8988T (cell line): ENCODE measurements around the gene PRDX5.

Experiments
- DNase-seq: peaks from one replicate; pipeline ENCODE4 v3.0.0; 2011

Gene PRDX5

DNA sequence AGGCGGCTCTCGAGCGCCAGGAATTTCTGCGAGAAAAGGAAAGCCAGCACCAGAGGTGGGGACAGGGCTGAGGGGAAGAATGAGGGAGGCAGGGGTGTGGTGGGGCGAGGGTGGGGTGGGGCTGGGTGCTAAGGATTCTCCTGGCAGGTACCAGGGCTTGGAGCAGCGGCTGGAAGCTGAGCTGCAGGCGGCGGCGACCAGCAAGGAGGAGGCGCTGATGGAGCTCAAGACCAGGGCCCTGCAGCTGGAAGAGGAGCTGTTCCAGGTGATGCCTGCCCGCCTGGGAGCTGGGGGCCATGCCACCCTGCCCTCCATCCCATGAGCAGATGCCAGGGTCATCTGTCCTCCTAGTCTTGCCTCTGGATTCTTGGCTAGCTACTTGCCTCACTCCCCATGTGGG is 31.5 kb downstream of the PRDX5 start:
- DNase-seq: peak; percentile 29

DNA sequence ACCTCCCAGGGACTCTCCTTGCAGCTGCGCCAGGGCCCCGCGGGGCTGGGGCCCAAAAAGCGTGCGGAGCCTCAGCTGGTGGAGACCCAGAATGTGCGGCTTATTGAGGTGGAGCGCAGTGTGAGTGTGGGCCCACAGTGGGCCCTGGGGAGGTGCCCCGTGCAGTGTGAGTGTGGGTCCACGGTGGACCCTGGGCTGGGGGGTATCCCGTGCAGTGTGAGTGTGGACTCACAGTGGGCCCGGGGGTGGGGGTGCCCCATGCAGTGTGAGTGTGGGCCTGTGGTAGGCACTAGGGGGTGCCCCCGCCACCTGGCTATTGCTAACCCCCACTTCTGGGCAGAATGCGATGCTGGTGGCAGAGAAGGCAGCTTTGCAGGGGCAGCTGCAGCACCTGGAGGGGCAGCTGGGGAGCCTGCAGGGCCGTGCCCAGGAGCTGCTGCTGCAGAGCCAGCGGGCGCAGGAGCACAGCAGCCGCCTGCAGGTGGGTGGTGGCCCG is 33.3 kb downstream of the PRDX5 start:
- DNase-seq: no peak

DNA sequence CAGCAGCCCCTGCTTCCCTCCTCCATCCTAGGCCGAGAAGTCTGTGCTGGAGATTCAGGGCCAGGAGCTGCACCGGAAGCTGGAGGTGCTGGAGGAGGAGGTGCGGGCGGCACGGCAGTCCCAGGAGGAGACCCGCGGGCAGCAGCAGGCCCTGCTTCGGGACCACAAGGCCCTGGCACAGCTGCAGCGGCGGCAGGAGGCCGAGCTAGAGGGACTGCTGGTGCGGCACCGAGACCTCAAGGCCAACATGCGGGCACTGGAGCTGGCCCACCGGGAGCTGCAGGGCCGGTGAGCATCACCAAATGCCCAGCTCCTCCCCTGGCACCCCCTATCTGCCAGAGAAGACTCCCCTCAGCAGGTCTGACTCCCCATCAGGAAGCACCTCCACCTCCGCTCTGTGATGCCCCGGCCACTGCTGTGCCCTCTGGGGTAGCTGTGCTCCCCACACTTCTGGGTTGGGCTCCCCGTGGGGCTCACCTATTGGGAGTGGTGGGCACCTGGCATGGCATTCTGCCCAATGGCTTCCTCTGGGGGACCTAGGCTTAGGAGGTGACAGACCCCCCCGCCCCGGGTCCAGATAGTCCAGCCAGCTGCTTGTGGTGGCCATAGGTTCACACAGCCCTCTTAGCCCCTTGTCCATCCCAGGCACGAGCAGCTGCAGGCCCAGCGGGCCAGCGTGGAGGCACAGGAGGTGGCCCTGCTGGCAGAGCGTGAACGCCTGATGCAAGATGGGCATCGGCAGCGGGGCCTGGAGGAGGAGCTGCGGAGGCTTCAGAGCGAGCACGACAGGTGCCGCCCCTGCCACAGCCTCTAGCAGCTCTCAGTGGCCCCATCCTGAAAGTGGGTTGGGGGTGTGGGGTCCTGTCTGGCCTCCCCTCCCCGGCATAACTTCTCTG is 34.4 kb downstream of the PRDX5 start:
- DNase-seq: peak; percentile 28

DNA sequence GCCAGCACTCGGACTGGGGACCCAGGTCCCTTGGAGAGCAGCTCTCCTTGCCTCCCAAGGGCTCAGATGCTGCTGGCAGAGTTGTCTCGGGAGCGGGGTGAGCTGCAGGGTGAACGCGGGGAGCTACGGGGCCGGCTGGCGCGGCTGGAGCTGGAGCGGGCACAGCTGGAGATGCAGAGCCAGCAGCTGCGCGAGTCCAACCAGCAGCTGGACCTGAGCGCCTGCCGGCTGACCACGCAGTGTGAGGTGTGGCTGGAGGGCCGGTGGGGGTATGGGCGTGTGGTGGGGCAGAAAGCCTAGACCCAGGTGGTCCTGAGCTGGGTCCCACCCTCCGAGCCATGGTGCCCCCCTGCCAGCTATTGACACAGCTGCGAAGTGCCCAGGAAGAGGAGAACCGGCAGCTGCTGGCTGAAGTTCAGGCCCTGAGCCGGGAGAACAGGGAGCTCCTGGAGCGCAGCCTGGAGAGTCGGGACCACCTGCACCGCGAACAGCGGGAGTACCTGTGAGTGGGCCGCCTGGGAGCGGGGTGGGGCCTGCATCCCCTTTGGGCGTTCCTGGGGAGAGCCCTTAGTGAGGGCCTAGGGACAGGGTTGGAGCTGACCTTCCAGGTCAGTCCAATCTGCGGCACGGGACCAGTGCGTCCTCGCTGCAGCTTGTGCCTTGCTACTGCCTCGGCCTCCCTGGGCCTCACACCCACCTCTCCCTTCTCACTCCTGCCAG is 35.2 kb downstream of the PRDX5 start:
- DNase-seq: peak; percentile 26

DNA sequence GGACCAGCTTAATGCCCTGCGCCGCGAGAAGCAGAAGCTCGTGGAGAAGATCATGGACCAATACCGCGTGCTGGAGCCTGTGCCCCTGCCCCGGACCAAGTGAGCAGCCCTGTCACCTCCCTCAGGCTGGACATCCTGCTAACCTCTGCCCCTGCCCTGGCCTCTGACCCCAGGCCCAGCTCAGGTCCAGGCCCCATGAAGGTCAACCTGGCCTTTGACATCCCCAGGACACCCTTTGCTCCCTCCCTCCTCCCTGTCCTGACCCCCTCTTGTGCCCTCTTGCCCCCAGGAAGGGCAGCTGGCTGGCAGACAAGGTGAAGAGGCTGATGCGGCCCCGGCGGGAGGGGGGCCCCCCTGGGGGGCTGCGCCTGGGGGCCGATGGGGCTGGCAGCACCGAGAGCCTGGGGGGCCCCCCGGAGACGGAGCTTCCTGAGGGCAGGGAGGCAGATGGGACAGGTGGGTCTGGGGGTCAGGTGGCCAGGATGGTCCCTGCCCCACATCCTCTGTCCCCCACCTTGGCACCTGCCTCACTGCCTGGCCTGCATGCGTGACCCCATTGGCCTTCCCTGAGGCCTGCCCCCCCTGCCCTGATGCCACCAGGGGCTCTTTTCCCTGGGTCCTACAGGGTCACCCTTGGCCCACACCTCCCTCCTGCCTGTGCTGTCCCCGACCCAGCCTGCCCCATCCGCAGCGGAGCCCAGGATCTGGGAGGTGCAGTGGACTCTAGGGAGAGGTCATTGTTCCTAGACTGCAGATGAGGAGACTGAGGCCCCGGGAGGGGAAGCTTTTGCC is 36.0 kb downstream of the PRDX5 start:
- peak; percentile 45 for DNase-seq

DNA sequence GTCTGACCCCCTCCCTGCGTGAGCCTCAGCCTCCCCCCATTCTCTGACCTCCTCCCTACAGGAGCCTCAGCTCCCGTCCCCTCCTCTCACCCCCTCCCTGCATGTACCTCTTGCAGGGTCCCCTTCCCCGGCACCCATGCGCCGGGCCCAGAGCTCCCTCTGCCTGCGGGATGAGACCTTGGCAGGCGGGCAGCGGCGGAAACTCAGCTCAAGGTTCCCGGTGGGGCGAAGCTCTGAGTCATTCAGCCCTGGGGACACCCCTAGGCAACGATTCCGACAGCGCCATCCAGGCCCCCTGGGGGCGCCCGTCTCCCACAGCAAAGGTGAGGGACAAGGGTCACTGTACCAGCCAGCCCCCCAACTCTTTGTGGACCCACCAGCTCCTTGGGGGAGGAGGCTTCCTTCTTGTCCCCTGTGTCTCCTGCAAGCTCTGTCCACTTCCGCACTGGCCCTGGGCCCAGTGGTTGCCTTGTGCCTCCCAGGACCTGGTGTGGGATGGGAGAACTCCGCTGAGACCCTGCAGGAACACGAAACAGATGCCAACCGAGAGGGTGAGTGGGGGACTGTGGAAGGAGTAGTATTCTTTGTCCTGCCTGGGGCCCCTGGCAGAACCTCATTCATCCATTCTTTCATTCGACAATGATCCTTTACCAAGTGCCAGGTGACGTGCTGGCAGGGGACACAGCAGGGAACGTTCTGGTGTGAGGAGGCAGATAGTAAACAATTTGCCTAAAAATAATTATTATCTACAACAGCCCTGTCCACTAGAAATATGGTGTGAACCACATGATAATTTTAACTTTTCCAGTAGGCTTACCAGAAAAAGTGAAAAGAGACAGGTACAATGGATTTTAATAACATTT is 37.4 kb downstream of the PRDX5 start:
- DNase-seq: peak; percentile 99

DNA sequence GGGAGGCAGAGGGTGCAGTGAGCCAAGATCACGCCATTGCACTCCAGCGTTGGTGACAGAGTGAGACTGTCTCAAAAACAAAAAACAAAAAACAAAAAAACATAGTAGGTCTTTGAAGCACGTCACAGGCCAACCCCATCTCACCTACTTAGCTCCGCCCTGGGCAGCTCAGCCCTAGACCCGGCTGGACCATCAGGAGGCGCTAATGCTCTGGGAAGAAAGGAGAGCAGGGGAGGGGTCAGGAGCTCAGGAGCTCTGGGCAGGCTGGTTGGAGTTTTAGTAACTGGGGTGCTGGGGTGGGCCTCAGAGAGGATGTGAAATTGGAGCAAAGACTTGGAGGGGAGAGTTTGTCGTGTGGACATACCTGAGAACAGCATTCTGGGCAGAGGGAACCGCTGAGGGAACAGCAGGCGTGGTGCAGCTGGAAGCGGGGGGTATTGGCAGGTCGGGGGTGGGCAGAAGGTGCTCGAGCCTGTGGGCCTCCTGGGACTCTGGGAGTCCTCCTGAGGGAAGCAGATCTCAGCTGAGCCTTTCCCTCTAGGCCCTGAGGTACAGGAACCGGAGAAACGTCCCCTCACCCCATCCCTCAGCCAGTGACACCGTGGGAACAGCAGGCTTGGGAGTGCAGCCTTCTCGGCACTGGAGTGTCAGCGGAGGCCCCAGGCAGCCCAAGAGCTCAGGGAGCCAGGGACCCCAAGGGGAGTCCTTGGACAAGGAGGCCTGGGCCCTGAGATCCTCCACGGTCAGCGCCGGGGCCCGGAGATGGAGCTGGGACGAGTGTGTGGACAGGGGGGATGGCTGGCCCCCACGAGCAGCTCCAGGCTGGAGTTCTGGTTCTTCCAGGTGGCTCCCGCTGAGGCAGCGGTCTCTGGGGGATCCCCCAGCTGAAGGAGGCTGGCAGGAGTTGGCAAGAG is 38.8 kb downstream of the PRDX5 start:
- peak; percentile 98 for DNase-seq

DNA sequence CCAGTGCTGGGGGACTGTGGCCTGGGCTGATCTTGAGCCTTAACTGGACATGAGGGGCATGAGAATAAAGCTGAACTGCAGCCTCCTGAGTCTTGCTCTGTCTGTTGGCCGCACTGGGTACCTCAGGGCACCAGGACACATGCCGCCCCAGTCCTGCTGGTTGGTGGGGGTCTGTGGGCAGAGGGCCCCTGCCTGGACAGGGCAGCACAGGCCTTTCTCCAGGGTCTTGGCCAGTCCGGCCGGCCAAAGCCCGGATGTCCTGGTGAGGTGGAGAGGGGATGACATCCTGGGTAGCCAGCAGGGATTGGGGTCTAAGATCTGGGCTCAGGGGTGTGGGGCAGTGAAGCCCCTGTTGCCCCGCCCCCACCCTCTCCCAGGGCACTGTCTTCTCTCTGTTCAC is 39.5 kb downstream of the PRDX5 start:
- DNase-seq: no peak

DNA sequence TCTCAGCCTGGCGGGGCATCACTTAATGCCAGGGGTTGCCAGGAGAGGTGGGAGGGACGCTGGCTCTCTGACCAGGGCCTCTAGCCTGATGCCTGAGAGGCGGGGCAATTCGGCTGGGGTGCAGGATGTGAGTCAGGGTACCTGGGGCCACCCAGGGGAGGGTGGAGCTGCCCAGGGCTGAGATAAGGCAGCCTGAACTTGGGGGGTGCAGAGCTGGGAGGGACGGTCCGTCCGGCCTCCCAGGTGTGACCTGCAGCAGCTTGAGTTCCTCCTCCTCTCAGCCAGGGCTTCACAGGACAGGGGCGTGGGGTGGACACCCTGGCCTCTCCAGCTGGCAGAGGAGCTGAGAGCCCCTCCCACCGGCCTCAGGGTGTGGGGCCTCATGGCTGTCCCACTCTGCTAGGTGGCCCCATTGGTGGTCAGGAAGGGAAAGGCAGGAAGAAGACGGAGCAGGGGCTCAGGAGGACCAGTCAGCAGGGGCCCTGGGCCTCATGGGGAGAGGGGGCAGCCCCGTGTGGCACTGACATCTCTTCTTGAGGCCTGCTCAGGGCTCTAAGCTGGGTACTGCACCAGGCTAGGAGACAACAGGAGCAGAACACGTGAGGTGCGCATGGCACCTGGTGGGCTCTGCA is 40.1 kb downstream of the PRDX5 start:
- peak; percentile 96 for DNase-seq

DNA sequence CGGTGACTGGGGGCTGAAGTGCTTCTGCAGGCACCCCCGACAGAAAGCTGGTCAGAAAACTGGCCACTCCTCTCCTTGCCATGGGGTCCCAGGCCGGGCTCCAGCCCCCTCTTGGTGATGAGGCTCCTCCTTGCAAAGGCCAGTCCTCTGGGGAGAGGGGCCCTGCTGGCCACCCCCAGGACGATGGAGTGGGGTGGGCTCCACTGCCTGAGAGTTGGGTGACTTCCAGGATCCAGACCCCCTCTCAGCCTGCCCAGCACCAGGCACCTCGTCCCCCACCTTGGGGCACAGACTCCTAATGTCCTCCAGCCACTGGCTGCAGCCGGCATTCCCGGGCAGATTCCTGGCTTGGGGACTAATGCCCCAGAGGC is 40.6 kb downstream of the PRDX5 start:
- no peak for DNase-seq

DNA sequence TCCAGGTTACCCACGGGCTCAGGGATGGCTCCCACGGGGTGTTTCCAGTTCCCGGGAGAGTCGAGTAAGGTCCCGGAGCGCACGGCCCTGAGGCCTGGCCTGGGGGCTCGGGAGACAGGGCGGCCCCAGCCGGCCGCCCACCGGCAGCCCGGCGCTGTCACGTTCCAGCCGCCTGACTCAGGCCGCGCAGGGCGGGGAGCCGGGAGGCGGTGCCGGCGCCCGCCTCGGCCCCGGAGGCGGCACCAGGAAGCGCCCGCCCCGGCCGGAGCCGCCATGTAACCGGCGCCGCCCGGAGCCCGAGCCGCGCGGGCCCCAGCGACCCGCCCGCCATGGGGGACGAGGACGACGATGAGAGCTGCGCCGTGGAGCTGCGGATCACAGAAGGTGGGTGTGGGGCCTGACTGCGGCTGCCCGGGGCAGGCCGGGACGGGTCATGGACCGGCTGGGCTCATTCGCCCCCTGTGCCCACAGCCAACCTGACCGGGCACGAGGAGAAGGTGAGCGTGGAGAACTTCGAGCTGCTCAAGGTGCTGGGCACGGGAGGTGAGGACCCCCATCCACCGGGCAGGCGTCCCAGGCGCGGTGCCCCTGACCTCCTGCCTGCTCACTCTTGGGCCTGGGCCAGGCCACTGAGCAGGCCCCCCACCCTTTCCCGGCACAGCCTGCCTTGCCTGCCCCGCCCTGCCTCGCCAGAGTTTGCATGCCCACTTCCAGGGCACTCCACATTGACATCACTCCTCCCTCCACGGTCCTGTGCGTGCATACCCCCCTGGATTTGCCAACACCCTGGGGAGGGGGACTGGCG is 41.2 kb downstream of the PRDX5 start, which contains the start of gene RPS6KA4:
Gene RPS6KA4 (plus strand): TSS at position 256 of the 805 bp plus-strand sequence. CDS start 74 bp downstream, at position 330.
- DNase-seq: peak; percentile 97

DNA sequence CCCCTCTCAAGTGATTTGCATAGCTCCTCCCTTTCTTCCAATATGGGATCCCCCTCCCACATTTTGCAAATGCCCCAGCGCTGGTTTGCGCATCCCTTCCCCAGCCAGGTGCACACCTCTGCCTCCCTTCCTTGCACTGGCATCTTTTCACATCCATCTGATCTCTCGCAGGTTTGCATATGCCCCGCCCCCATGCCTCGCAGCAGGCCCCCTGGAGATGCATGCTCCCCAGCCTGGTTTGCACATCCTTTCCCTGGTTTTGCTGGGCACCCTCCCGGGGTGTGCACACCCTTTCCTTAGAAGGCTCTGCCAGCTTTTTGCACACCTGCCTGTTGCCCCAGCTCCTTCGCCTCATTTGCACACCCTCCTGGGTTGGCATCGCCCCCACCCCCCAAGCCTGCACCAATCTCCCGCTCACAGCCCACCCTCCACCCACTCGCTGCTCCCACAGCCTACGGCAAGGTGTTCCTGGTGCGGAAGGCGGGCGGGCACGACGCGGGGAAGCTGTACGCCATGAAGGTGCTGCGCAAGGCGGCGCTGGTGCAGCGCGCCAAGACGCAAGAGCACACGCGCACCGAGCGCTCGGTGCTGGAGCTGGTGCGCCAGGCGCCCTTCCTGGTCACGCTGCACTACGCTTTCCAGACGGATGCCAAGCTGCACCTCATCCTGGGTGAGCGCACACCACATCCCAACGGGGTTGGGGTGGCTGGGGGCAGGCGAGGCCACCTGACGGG is 42.0 kb downstream of the PRDX5 start:
- DNase-seq: peak; percentile 61

DNA sequence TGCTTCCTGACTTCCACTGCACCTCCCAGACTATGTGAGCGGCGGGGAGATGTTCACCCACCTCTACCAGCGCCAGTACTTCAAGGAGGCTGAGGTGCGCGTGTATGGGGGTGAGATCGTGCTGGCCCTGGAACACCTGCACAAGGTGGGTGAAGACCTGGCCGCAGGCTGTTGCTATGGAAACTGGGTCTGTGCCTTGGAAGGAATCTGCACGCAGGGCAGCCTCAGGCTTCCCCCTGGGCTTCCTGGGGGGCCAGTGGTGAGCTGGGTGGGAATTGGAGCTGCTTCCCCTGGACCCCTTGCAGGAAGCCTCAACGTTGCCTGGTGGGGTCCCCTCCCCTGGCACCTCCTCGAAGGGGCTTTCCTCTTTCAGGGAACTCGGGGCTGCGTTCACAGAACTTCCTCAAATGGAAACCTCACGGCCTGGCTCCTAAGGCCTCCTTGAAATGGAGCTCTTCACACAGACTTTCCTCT is 42.6 kb downstream of the PRDX5 start:
- peak; percentile 29 for DNase-seq

DNA sequence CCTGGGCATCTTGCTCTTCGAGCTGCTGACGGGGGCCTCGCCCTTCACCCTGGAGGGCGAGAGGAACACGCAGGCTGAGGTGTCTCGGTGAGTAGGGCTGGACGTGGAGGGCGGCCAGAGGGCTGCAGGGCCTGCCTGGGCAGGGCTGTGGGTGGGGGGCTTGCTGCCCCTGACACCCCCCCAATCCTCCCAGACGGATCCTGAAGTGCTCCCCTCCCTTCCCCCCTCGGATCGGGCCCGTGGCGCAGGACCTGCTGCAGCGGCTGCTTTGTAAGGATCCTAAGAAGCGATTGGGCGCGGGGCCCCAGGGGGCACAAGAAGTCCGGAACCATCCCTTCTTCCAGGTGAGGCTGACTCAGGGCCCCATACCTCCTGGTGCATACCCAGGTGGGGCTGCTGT is 43.7 kb downstream of the PRDX5 start:
- no peak for DNase-seq

DNA sequence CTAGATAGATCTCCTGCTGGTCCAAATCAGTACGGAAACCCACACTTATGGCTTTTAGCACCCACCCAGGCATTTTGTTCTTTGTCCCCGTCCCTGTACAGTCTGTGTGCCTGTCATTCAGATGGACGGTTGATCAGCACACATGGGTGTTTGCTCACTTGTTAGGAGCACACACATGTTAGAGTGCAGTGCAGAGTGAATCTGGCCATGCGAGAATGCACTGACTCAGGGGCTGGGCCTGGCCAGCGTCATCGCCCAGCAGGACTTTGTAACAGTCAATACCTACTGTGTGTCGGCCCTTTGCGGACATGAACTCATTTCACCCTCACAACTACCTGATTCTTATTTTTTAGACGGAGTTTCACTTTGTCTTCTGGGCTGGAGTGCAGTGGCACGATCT is 44.4 kb downstream of the PRDX5 start:
- no peak for DNase-seq

DNA sequence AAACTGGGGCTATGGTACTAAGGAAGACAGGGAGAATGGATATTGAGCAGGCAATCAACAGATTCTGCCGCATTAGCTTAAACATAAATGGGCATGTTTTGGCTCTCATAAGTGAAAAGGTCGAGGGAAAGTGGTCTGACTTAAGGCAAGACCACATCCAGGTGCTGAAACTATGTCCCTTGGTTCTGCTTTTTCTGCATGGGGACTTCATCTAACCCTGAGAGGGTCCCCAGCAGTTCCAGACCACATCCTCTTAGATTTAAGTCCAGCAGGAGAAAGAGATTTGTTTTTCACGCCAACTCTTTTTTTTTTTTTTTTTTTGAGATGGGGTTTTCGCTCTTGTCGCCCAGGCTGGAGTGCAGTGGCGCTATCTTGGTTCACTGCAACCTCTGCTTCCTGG is 46.5 kb downstream of the PRDX5 start:
- DNase-seq: no peak

DNA sequence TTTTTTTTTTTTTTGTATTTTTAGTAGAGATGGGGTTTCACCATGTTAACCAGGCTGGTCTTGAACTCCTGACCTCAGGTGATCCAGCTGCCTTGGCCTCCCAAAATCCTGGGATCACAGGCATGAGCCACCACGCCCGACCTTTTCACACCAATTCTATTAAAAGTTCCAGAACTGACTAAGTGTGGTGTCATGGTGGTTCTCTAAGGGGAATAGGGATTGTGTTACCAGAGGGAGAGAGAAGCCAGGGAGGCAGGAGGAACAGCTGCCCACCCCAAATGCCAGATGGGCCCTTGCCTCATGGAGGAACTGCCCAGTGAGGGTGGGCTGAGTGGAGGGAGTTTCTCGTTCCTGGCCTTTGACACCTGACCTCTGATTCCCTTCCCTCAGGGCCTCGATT is 47.0 kb downstream of the PRDX5 start:
- DNase-seq: no peak

DNA sequence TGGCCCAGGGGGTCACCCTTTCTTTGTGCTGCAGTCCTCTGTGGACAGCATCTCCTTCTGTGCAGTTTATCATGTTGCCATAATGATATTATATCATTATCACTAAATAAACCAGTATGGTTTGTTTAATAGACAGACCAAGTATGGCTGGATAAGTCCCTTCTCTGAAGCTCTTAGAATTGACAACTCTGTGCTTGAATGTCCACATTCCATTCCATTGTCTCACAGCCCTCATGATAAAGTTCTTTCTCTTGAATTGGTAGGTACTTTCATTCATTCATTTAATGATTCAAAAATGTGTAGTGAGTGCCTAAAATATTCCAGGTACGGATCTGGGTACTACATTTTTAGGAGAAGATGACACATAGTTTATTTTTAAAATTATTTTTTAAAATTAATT is 48.8 kb downstream of the PRDX5 start:
- peak; percentile 56 for DNase-seq
